GM19468 (cell line): ENCODE data around the gene URGCP.
"Not testable (repeated sequence)": the region's sequence is repeated elsewhere in the genome, so short reads cannot be mapped to it uniquely, and the experiment has no call there.

ENCODE experiments used
- ATAC-seq: cut with Tn5 transposase; IDR thresholded peaks from one replicate; pipeline ENCODE4 v1.9.1; 2021; ENCODE audit warnings: mild to moderate bottlenecking, moderate library complexity, moderate number of reproducible peaks; ENCODE audit not compliant: unreplicated experiment; ENCODE audit errors: extremely low read depth

Gene URGCP

GRCh38 chr7:43922726-43923125 is 16.3 kb upstream of the URGCP start:
- ATAC-seq = no peak

DNA sequence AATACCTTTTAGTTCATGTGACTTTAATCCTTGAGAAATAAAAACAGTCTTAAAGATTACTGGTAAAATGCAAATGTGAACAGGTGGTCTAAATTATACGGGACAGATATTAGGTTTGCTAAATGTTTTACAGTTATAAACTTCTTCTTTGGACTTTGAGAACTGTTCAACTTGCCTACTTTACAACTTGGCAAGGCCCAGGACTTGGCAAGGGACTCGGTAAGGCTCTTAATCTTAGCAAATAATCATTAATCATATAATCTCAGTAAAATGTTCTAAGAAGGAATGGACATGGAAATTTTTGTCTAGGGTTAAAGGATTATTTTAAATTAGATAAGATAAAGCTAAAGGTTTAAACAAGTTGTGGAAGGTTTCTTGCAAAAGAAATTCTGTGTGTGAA is 15.0 kb upstream of the URGCP start:
- ATAC-seq = no peak

DNA sequence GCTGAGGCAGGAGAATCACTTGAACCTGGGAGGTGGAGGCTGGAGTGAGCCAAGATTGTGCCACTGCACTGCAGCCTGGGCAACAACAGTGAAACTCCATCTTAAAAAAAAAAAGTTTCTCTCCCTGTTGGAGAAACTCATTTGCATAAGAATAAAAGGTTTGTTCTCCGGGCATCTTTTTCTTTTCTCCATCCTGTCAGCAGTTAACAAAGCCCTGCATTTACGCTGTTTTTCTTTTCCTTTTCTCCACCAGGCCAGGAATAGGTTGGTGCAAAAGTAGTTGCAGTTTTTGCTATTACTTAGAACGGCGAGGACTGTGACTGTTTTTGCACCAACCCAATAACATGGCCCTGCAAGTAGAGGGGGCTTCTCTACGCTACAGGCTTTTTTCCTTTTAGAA is 9.5 kb upstream of the URGCP start:
- no peak for ATAC-seq

GRCh38 chr7:43914795-43915194 is 8.4 kb upstream of the URGCP start:
- no peak for ATAC-seq

GRCh38 chr7:43905956-43906330 is 453 bp downstream of the URGCP start:
- ATAC-seq = no peak

DNA sequence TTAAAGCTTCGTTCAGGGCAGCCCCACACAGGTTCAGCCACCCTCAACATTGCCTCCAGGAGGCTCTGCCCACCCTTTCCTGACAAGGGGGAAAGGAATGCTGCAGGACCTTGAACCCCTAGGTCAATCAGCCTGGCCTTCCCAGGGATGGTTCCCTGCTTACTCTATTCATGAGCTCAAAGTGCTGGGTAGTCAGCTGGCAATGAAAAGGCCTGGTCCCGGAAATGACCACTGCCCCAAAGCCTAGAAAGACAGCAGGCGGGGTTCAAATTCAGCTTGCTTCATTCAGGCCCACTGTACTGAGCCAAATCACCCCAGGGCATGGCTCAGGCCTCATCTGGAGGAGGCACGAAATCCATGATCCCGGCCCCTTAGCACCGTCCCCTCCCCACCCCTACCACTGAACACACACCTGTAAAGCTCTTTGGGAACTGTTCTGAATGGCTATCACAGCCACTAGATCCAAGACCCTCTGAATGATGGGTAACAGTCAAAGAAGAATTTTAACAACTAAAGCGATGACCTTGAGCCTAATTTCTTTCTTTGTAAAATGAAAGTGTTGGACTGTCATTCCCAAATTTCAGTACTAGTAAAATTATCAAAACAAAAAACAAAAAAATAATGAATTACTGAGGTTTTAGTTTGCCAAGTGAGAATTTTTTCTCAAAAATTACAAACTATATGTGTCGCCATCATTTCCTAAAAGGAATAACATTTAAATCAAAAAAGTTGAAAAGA is 1.0 kb downstream of the URGCP start:
- ATAC-seq = no peak

DNA sequence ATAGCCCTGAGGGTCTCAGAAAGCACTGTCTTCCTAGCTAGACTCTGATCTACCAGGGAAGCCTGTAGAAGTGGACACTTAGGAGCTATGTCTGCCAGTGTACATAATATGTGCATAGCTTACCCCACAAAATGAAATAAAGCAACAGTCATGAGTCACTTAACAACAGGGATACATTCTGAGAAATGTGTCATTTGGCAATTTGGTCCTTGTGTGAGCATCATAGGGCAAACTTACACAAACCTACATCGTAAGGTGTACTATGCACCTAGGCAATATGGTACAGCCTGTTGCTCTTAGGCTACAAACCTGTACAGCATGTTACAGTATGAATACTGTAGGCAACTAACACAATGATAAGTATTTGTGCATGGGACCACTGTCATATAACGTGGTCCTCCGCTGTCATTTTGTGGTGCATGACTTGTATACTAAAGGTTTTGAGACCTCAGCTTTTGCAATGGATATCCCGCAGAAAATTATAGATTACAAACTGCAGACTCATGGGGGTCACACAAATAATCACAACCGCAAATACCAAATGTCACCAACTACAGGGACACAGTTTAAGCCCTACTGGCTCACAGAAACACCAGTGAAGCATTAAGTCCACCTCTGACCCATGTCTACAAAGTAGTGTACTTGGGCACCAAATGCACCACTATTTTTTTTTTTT is 1.7 kb downstream of the URGCP start:
- ATAC-seq = no peak

- no peak for ATAC-seq
Observed at GRCh38 chr7:43902542-43903054, 3.8 kb downstream of the URGCP start.

GRCh38 chr7:43898571-43898970 is 7.8 kb downstream of the URGCP start:
- ATAC-seq = not testable (repeated sequence)

- no peak for ATAC-seq
Observed at GRCh38 chr7:43895847-43896415, 10.5 kb downstream of the URGCP start.

GRCh38 chr7:43891069-43891955 is 15.1 kb downstream of the URGCP start:
- ATAC-seq = no peak

GRCh38 chr7:43890468-43890867 is 15.9 kb downstream of the URGCP start:
- ATAC-seq = no peak

GRCh38 chr7:43888993-43889945 is 17.1 kb downstream of the URGCP start:
- no peak for ATAC-seq

DNA sequence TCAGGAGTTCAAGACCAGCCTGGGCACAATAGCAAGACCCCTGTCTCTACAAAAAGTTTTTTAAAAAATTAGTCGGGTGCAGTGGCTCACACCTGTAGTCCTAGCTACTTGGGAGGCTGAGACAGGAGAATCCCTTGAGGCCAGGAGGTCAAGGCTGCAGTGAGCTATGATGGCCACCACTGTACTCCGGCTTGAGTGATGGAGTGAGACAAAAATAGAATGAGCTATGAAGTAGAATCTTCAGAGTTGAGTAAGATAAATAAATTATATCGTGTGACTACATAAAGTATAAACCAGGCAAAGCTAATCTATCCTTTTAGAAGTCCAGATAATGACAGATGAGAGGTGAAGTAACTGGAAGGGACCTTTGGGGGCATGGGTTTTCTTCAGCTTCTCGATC is 21.8 kb downstream of the URGCP start:
- ATAC-seq = no peak

DNA sequence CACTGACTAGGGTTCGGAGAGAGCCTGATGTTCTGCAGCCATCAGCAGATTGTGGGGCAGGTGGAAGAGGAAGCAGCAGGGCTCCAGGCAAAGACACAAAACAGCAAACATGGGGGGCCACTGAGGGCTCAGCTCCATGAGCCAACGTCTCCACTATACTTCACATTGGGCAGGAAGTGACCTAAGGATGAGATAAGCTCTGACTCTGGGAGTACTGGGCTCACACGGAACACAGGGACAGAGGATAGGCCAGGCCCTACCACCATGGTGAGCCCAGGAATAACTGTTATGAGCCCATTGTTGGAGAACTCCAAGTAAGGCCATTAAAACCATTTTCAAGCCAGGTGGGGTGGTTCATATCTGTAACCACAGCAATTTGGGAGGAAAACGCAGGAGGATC is 22.2 kb downstream of the URGCP start:
- no peak for ATAC-seq

GRCh38 chr7:43880596-43880995 is 25.8 kb downstream of the URGCP start:
- no peak for ATAC-seq

DNA sequence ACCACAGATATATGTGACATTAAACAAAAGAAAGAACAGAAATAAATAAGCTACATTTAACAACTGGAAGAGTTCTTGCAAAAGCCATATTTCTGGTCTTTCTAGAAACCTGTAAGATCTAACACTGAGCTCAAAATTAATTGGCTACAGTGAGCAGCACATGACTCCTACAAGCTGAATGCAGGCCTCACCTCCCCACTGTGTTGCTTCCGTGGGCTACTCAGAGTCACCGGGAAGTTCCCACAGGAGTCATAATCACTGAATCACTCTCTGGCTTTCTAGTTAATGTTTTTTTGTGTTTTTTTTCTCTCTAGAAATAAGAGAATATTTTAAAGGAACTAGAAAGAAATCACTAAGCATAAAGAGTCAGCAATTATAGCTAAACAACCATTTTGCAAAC is 26.9 kb downstream of the URGCP start:
- ATAC-seq = no peak

- no peak for ATAC-seq
Observed at GRCh38 chr7:43878867-43879266, 27.5 kb downstream of the URGCP start.
